CD4-positive, alpha-beta memory T cell (primary cell): ENCODE measurements around the gene CTSS. TPM values are rescaled to one million over a fixed set of nuclear protein-coding genes. Genes with fewer than 3 reads are reported as not detected.
"Not testable (repeated sequence)": the region's sequence is repeated elsewhere in the genome, so short reads cannot be mapped to it uniquely, and the experiment has no call there.

Source experiments
- CTCF ChIA-PET: fragments of 350-600 bp; sonication (Branson Sonifier 250); formaldehyde crosslinking; loops from one replicate; lab custom pipeline; 2021; ENCODE audit warnings: inconsistent platforms; ENCODE audit not compliant: partially characterized antibody; lab: Charles Lee
- POLR2A ChIA-PET: fragments of 350-600 bp; sonication (Branson Sonifier 250); formaldehyde crosslinking; loops from one replicate; lab custom pipeline; 2021; ENCODE audit not compliant: partially characterized antibody; lab: Charles Lee
- DNase-seq, 5 donors: peaks; one replicate each; pipeline versions ENCODE4 v3.0.0 to v3.0.0-alpha.2; 2020 to 2022; ENCODE audit warnings: mixed read lengths in 1 of 5
- H3K27ac ChIP-seq: one replicate; pipeline ENCODE4 v1.7.0; 2013; ENCODE audit warnings: low read depth, low read length
- H3K27me3 ChIP-seq: 2 replicates; pipeline ENCODE4 v1.7.0; 2013; ENCODE audit warnings: mild to moderate bottlenecking, low read length, moderate library complexity; ENCODE audit not compliant: insufficient read depth
- H3K36me3 ChIP-seq: 2 replicates; pipeline ENCODE4 v1.7.0; 2013; ENCODE audit warnings: mild to moderate bottlenecking, low read length, moderate library complexity; ENCODE audit not compliant: insufficient read depth
- H3K4me1 ChIP-seq: 2 replicates; pipeline ENCODE4 v1.7.0; 2013; ENCODE audit warnings: mild to moderate bottlenecking, low read length, moderate library complexity; ENCODE audit not compliant: insufficient read depth
- H3K4me3 ChIP-seq, 2 donors: one replicate each; pipeline ENCODE4 v1.7.0; 2013; ENCODE audit warnings: low read length in 2 of 2, mild to moderate bottlenecking in 1 of 2
- H3K9me3 ChIP-seq, 2 donors: one replicate each; pipeline ENCODE4 v1.7.0; 2013; ENCODE audit warnings: low read length in 2 of 2, control low read depth in 1 of 2; ENCODE audit not compliant: control insufficient read depth in 1 of 2
- H3K27ac Mint-ChIP-seq, 7 donors: one replicate each; pipeline ENCODE4 v1.8.0; 2020 to 2021; ENCODE audit warnings: mixed read lengths in 7 of 7, mild to moderate bottlenecking in 6 of 7, inconsistent platforms in 3 of 7, moderate library complexity in 3 of 7
- H3K27me3 Mint-ChIP-seq, 2 donors: one replicate each; pipeline ENCODE4 v1.8.0; 2020 to 2021; ENCODE audit warnings: mixed read lengths in 2 of 2
- H3K36me3 Mint-ChIP-seq, 2 donors: one replicate each; pipeline ENCODE4 v1.8.0; 2020 to 2021; ENCODE audit warnings: mixed read lengths in 2 of 2, inconsistent platforms in 1 of 2, mild to moderate bottlenecking in 1 of 2
- H3K4me1 Mint-ChIP-seq, 4 donors: one replicate each; pipeline ENCODE4 v1.8.0; 2020 to 2021; ENCODE audit warnings: mixed read lengths in 4 of 4, mild to moderate bottlenecking in 1 of 4
- H3K4me3 Mint-ChIP-seq, 8 donors: one replicate each; pipeline ENCODE4 v1.8.0; 2020 to 2021; ENCODE audit warnings: mixed read lengths in 8 of 8, mild to moderate bottlenecking in 7 of 8, moderate library complexity in 6 of 8, inconsistent platforms in 3 of 8
- H3K9me3 Mint-ChIP-seq, 8 donors: one replicate each; pipeline ENCODE4 v1.8.0; 2020 to 2021; ENCODE audit warnings: mixed read lengths in 8 of 8, mild to moderate bottlenecking in 5 of 8, inconsistent platforms in 3 of 8, moderate library complexity in 1 of 8
- intact Hi-C: fragments of 100-400 bp; cut with micrococcal nuclease; formaldehyde crosslinking; loops from one replicate; pipeline ENCODE4 v1.15.1; 2023
- polyA plus RNA-seq, 2 donors: library from polyadenylated mRNA; unstranded; fragments of 300-500 nt; fragmentation: Illumina TruSeq; gene quantifications; one replicate each; pipeline ENCODE4 v1.2.3, GENCODE V29; 2021
- total RNA-seq, 2 experiments: library from RNA; stranded (reverse); gene quantifications; one replicate each; pipeline ENCODE4 v1.2.3, GENCODE V29; 2021

Gene CTSS
- total and polyA plus RNA-seq, 4 experiments from 2014 or later = 119 to 172 (median 132) TPM

DNA sequence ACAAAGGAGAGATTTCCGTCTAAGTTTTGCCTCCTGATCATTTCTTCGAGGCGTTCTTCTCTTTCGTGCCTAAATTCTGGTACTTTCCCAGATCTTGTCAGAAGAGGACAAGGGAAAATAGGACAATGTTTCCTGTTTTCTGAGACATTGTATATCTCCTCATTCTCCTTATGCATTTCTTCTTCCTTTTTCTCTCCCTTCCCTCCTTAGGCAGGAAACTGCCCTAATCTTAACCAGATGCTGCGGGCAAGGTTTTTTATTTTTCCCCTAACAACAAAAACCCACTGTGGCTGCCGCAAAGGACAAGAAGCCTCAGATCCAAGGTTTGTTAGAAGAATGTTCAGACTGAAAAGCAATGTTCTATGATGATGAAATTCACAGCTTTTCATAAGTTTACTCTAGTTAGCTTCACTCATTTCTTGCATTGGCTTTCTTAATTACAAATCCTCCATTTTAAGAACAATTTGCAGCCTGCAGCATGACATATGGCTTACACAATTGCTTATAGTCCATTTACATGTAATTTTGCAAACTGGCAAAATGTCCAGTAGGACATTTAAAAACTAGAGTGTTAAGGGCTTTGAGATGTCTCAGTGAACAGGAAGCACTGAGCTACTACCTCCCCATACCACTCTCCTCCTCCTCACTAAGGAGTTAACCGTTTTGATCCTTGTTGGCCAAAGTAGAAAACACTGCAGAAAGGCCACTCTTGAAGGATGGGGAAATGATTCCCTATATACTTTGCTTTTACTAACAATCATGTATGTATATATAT, 41.9 kb upstream of the CTSS start:
- intact Hi-C loops = no loop called here
- ChIA-PET CTCF (interaction anchor here (0.5 to 1.0 kb wide), 2 partner anchors 9 to 531 kb away, joined by 3 read pairs; no protein-coding TSS in a partner anchor), POLR2A (interaction anchor here (0.6 kb wide), 1 partner anchor 114 kb away, joined by 3 read pairs; no protein-coding TSS in a partner anchor)
- Histone ChIP-seq H3K4me3 (no peak overlapping the region), H3K9me3 (no peaks in the 10 kb centered on the region), H3K36me3 (peaks cover 13% of the 10 kb centered on the region), H3K27ac (no peak overlapping the region), H3K27me3 (no peaks in the 10 kb centered on the region), H3K4me1 (no peaks in the 10 kb centered on the region)
- Mint-ChIP-seq H3K36me3 (peaks cover 8 to 10% of the 10 kb centered on the region in 2 donors), H3K27me3 (no peaks in the 10 kb centered on the region), H3K9me3 (peaks cover 0 to 2% (median 0%) of the 10 kb centered on the region in 8 donors), H3K4me1 (peaks cover 2 to 10% (median 5%) of the 10 kb centered on the region in 4 donors), H3K4me3 (peak overlapping the region in 5 of 8 donors; percentile 4 to 37 (median 31)), H3K27ac (peak overlapping the region in 1 of 7 donors; percentile 37)
- DNase-seq = no peak

- Histone ChIP-seq H3K36me3 (no peaks in the 10 kb centered on the region), H3K9me3 (no peaks in the 10 kb centered on the region), H3K27me3 (no peaks in the 10 kb centered on the region), H3K4me1 (no peaks in the 10 kb centered on the region), H3K4me3 (no peak overlapping the region), H3K27ac (no peak overlapping the region)
- Mint-ChIP-seq H3K27ac (peak overlapping the region in 2 of 7 donors; percentile 20 to 25), H3K27me3 (no peaks in the 10 kb centered on the region), H3K9me3 (peaks cover 0 to 2% (median 0%) of the 10 kb centered on the region in 8 donors), H3K36me3 (peaks cover 8 to 10% of the 10 kb centered on the region in 2 donors), H3K4me1 (peaks cover 2 to 10% (median 5%) of the 10 kb centered on the region in 4 donors), H3K4me3 (peak overlapping the region in 1 of 8 donors; percentile 6)
- CTCF ChIA-PET = no interaction called here
- no peak for DNase-seq
- intact Hi-C loops = no loop called here
- POLR2A ChIA-PET = no interaction called here
These were observed 40.3 kb upstream of the CTSS start for GRCh38 chr1:150805899-150806298.

- Histone ChIP-seq H3K36me3 (no peaks in the 10 kb centered on the region), H3K4me3 (no peak overlapping the region), H3K27me3 (no peaks in the 10 kb centered on the region), H3K27ac (no peak overlapping the region), H3K4me1 (no peaks in the 10 kb centered on the region), H3K9me3 (no peaks in the 10 kb centered on the region)
- Mint-ChIP-seq H3K4me1 (peaks cover 2 to 10% (median 5%) of the 10 kb centered on the region in 4 donors), H3K27me3 (no peaks in the 10 kb centered on the region), H3K27ac (no peak overlapping the region), H3K4me3 (no peak overlapping the region), H3K36me3 (peaks cover 8 to 10% of the 10 kb centered on the region in 2 donors), H3K9me3 (peaks cover 0 to 2% (median 0%) of the 10 kb centered on the region in 8 donors)
- POLR2A ChIA-PET = no interaction called here
- intact Hi-C loops = no loop called here
- CTCF ChIA-PET = no interaction called here
- DNase-seq = no peak
These were observed 39.1 kb upstream of the CTSS start for GRCh38 chr1:150804671-150805070.

- no peaks in the 10 kb centered on the region for H3K27me3 ChIP-seq
- peaks cover 5% of the 10 kb centered on the region for H3K36me3 ChIP-seq
- ChIA-PET POLR2A (no interaction called here), CTCF (no interaction called here)
- Mint-ChIP-seq H3K9me3 (peaks cover 0 to 2% (median 0%) of the 10 kb centered on the region in 8 donors), H3K4me1 (no peaks in the 10 kb centered on the region), H3K27me3 (no peaks in the 10 kb centered on the region), H3K4me3 (no peak overlapping the region), H3K27ac (no peak overlapping the region), H3K36me3 (peaks cover 38 to 46% of the 10 kb centered on the region in 2 donors)
- no peak overlapping the region for H3K4me3 ChIP-seq
- H3K27ac ChIP-seq = no peak overlapping the region
- intact Hi-C loops = no loop called here
- no peak for DNase-seq
- no peaks in the 10 kb centered on the region for H3K9me3 ChIP-seq
- H3K4me1 ChIP-seq = no peaks in the 10 kb centered on the region
These were observed 33.5 kb upstream of the CTSS start for GRCh38 chr1:150799089-150799488.

DNA sequence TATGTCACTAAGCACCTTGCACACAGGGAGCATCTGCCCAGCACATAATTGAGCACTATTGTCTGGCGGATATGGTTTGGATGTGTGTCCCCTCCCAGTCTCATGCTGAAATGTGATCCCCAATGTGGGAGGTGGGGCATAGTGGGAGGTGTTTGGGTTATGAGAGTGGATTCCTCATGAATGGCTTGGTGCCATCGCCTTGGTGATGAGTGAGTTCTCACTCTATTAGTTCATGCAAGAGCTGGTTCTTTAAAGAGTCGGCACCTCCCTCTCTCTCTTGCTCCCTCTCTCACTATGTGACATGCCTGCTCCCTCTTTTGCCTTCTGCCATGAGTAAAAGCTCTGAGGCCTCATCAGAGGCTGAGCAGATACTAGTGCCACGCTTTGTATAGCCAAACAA, 32.9 kb upstream of the CTSS start:
- Mint-ChIP-seq H3K4me1 (no peaks in the 10 kb centered on the region), H3K27me3 (no peaks in the 10 kb centered on the region), H3K27ac (no peak overlapping the region), H3K9me3 (peaks cover 0 to 2% (median 0%) of the 10 kb centered on the region in 8 donors), H3K36me3 (peaks cover 34 to 46% of the 10 kb centered on the region in 2 donors), H3K4me3 (no peak overlapping the region)
- no peaks in the 10 kb centered on the region for H3K9me3 ChIP-seq
- no peaks in the 10 kb centered on the region for H3K4me1 ChIP-seq
- no peak overlapping the region for H3K4me3 ChIP-seq
- ChIA-PET POLR2A (interaction anchor here (0.7 kb wide), 1 partner anchor 109 kb away, joined by 3 read pairs; no protein-coding TSS in a partner anchor), CTCF (no interaction called here)
- H3K36me3 ChIP-seq = peaks cover 5% of the 10 kb centered on the region
- no peak overlapping the region for H3K27ac ChIP-seq
- intact Hi-C loops = no loop called here
- no peak for DNase-seq
- H3K27me3 ChIP-seq = no peaks in the 10 kb centered on the region

- Histone ChIP-seq H3K27me3 (no peaks in the 10 kb centered on the region), H3K9me3 (no peaks in the 10 kb centered on the region), H3K36me3 (peaks cover 5% of the 10 kb centered on the region), H3K4me3 (no peak overlapping the region), H3K4me1 (no peaks in the 10 kb centered on the region), H3K27ac (no peak overlapping the region)
- H3K4me3 Mint-ChIP-seq = no peak overlapping the region
- peaks cover 30 to 43% of the 10 kb centered on the region in 2 donors for H3K36me3 Mint-ChIP-seq
- DNase-seq = no peak
- CTCF ChIA-PET = no interaction called here
- peak overlapping the region in 1 of 7 donors; percentile 79 for H3K27ac Mint-ChIP-seq
- no peaks in the 10 kb centered on the region for H3K4me1 Mint-ChIP-seq
- peaks cover 0 to 2% (median 0%) of the 10 kb centered on the region in 8 donors for H3K9me3 Mint-ChIP-seq
- H3K27me3 Mint-ChIP-seq = no peaks in the 10 kb centered on the region
- POLR2A ChIA-PET = no interaction called here
- intact Hi-C loops = no loop called here
These were observed 30.8 kb upstream of the CTSS start for GRCh38 chr1:150796374-150796773.

- DNase-seq, H3K27ac ChIP-seq, H3K36me3 ChIP-seq, H3K4me3 Mint-ChIP-seq, H3K4me1 ChIP-seq, H3K9me3 ChIP-seq, H3K4me1 Mint-ChIP-seq, H3K4me3 ChIP-seq, intact Hi-C loops, H3K27ac Mint-ChIP-seq, H3K27me3 ChIP-seq, POLR2A ChIA-PET, H3K9me3 Mint-ChIP-seq, H3K27me3 Mint-ChIP-seq, CTCF ChIA-PET: not testable (repeated sequence)
- peaks cover 24 to 30% of the 10 kb centered on the region in 2 donors for H3K36me3 Mint-ChIP-seq
These were observed 28.2 kb upstream of the CTSS start for GRCh38 chr1:150793778-150794177.
